ENCODE results near the gene PLPP2. TPM values are rescaled to one million over a fixed set of nuclear protein-coding genes. Genes with fewer than 3 reads are reported as not detected.

Gene PLPP2
- total RNA-seq, 1 experiment from 2014 or later, result 67.0 TPM

GRCh38 chr19:279656-280055, 11.5 kb downstream of the PLPP2 start:
- DNase-seq (ENCODE audit: low read depth, low spot score) (no peak), ATAC-seq (no peak)
- TF ChIP-seq TCF7L2 (IDR thresholded peaks at IDR 0.05; ENCODE audit: low read depth, low read length) (no peak), SIN3A (IDR thresholded peaks at IDR 0.05; ENCODE audit: borderline replicate concordance, insufficient read depth, low read depth, low read length) (no peak), REST (IDR thresholded peaks at IDR 0.05; ENCODE audit: insufficient read depth in 1 of 2, low read depth in 2 of 2, low read length in 1 of 2) (no peak), POLR2AphosphoS5 (IDR thresholded peaks at IDR 0.05; ENCODE audit: low read depth, low read length) (no peak), CTCF (IDR thresholded peaks at IDR 0.05) (no peak)
- no TSS peak for BruUV-seq (replicated peaks)
- no peaks in the 10 kb centered on the region for H3K9me3 ChIP-seq (ENCODE audit: control insufficient read depth, insufficient read depth, low read depth, low read length)
- H3K4me3 ChIP-seq (ENCODE audit: low read depth in 2 of 2, low read length in 2 of 2), result no peak overlapping the region
- no peaks in the 10 kb centered on the region for H3K4me1 ChIP-seq (ENCODE audit: control insufficient read depth, insufficient read depth, low read length)
- H3K27ac ChIP-seq (ENCODE audit: low read length), result no peak overlapping the region
- in situ Hi-C loops (cut with HindIII; ENCODE audit: low pct_unique_long_range_greater_than_20kb, low sequenced_read_pairs), result no loop called here
- POLR2A ChIA-PET, result no interaction called here
- H3K36me3 ChIP-seq (ENCODE audit: control insufficient read depth, insufficient read depth, low read length), result 0 out of 2 replicates have a peak, but pooled peaks cover 2% of the 10 kb centered on the region
- H3K27me3 ChIP-seq (ENCODE audit: control insufficient read depth, insufficient read depth, low read length), result no peaks in the 10 kb centered on the region
- intact Hi-C loops (cut with micrococcal nuclease; ENCODE audit: unreplicated experiment), result no loop called here
- CTCF ChIA-PET, result no interaction called here

- ChIA-PET CTCF (no interaction called here), POLR2A (no interaction called here)
- in situ Hi-C loops (cut with HindIII; ENCODE audit: low pct_unique_long_range_greater_than_20kb, low sequenced_read_pairs), result no loop called here
- Histone ChIP-seq H3K36me3 (ENCODE audit: control insufficient read depth, insufficient read depth, low read length) (0 out of 2 replicates have a peak, but pooled peaks cover 2% of the 10 kb centered on the region), H3K4me1 (ENCODE audit: control insufficient read depth, insufficient read depth, low read length) (no peaks in the 10 kb centered on the region), H3K27me3 (ENCODE audit: control insufficient read depth, insufficient read depth, low read length) (no peaks in the 10 kb centered on the region), H3K4me3 (ENCODE audit: low read depth in 2 of 2, low read length in 2 of 2) (no peak overlapping the region), H3K27ac (ENCODE audit: low read length) (no peak overlapping the region), H3K9me3 (ENCODE audit: control insufficient read depth, insufficient read depth, low read depth, low read length) (no peaks in the 10 kb centered on the region)
- no peak for ATAC-seq
- DNase-seq (ENCODE audit: low read depth, low spot score), result no peak
- BruUV-seq (replicated peaks), result no TSS peak
- intact Hi-C loops (cut with micrococcal nuclease; ENCODE audit: unreplicated experiment), result no loop called here
- TF ChIP-seq TCF7L2 (IDR thresholded peaks at IDR 0.05; ENCODE audit: low read depth, low read length) (no peak), POLR2AphosphoS5 (IDR thresholded peaks at IDR 0.05; ENCODE audit: low read depth, low read length) (no peak), REST (IDR thresholded peaks at IDR 0.05; ENCODE audit: insufficient read depth in 1 of 2, low read depth in 2 of 2, low read length in 1 of 2) (no peak), CTCF (IDR thresholded peaks at IDR 0.05) (no peak), SIN3A (IDR thresholded peaks at IDR 0.05; ENCODE audit: borderline replicate concordance, insufficient read depth, low read depth, low read length) (no peak)
These were observed 12.0 kb downstream of the PLPP2 start for GRCh38 chr19:279231-279630.
